Esophagus muscularis mucosa (tissue), 4 donors: Measurements from ENCODE around the gene SH3BP1.
A peak's percentile ranks its signal among the peaks of the same experiment; 100 is the strongest.

Experiments used
- CTCF ChIP-seq, 3 experiments: fragments of 200-600 bp in 2 of 3; fragments of 450-650 bp in 1 of 3; sonication (generic) in 2 of 3; IDR thresholded peaks; one replicate each; pipeline ENCODE4 v1.5.1; 2017 to 2019; ENCODE audit warnings: antibody characterized with exemption in 3 of 3, mild to moderate bottlenecking in 2 of 3, moderate library complexity in 1 of 3
- EP300 ChIP-seq: sonication (generic); formaldehyde crosslinking; IDR thresholded peaks from one replicate; pipeline ENCODE4 v1.6.1; 2017; ENCODE audit warnings: antibody characterized with exemption
- POLR2A ChIP-seq: fragments of 450-650 bp; IDR thresholded peaks from one replicate; pipeline ENCODE4 v1.6.1; 2017; ENCODE audit warnings: antibody characterized with exemption, moderate library complexity, mild to moderate bottlenecking, low read depth
- POLR2AphosphoS5 ChIP-seq, 2 donors: sonication (generic); formaldehyde crosslinking; IDR thresholded peaks; one replicate each; pipeline ENCODE4 v1.6.1; 2017; ENCODE audit warnings: antibody characterized with exemption in 2 of 2

GRCh38 chr22:37626144-37626543, 13.3 kb upstream of the SH3BP1 start:
- TF ChIP-seq POLR2A: no peak
- no peak for TF ChIP-seq CTCF (IDR thresholded peaks at IDR 0.05)
- TF ChIP-seq POLR2AphosphoS5 (IDR thresholded peaks at IDR 0.05): peak; percentile 32 to 57
- no peak for TF ChIP-seq EP300
